GM12873 (cell line): ENCODE measurements around the gene ADH5.

Source experiments
- TF ChIP-seq, protein P1 (sequence below): IDR thresholded peaks from 2 replicates; pipeline ENCODE4 v1.5.1; 2012; ENCODE audit warnings: low read depth, mild to moderate bottlenecking, moderate library complexity, low read length, control low read depth; ENCODE audit not compliant: insufficient read depth; ENCODE audit errors: missing control alignments

Gene ADH5

GRCh38 chr4:99038213-99038612, 50.4 kb downstream of the ADH5 start:
- TF ChIP-seq, protein P1, sequence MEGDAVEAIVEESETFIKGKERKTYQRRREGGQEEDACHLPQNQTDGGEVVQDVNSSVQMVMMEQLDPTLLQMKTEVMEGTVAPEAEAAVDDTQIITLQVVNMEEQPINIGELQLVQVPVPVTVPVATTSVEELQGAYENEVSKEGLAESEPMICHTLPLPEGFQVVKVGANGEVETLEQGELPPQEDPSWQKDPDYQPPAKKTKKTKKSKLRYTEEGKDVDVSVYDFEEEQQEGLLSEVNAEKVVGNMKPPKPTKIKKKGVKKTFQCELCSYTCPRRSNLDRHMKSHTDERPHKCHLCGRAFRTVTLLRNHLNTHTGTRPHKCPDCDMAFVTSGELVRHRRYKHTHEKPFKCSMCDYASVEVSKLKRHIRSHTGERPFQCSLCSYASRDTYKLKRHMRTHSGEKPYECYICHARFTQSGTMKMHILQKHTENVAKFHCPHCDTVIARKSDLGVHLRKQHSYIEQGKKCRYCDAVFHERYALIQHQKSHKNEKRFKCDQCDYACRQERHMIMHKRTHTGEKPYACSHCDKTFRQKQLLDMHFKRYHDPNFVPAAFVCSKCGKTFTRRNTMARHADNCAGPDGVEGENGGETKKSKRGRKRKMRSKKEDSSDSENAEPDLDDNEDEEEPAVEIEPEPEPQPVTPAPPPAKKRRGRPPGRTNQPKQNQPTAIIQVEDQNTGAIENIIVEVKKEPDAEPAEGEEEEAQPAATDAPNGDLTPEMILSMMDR: no peak

- TF ChIP-seq, protein P1: no peak
Measured at GRCh38 chr4:99033956-99034355, 54.6 kb downstream of the ADH5 start.

- TF ChIP-seq, protein P1: no peak
Measured at GRCh38 chr4:99029852-99030251, 58.7 kb downstream of the ADH5 start.

- TF ChIP-seq, protein P1: no peak
Measured at GRCh38 chr4:99029018-99029735, 59.4 kb downstream of the ADH5 start.

DNA sequence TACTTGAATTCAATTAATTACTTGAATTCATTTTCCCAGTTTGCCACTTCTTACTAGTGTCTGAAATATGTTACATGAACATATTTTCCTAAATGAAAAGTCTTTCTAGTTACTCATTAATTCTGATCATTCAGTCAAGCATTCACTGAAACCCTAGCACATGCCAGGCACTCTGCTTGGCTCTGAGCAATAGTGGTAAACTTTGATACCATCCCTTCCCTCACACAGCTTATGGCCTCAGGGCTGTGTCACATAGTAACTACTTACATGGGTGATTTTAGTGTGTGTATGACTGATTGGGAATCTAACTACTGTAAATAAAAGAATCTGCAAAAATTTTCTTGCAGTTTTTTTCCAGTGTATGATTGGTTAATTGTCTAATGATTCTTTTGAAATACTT, 60.4 kb downstream of the ADH5 start:
- TF ChIP-seq, protein P1: no peak

- TF ChIP-seq, protein P1: no peak
Measured at GRCh38 chr4:99027304-99027703, 61.3 kb downstream of the ADH5 start.

GRCh38 chr4:99025506-99025905, 63.1 kb downstream of the ADH5 start:
- TF ChIP-seq, protein P1: no peak
